HEK293 (cell line): Measurements from ENCODE around the gene MAPKAP1.

Source experiments
- ATF2 ChIP-seq: fragments of 450-650 bp; formaldehyde crosslinking; IDR thresholded peaks from 2 replicates; pipeline ENCODE4 v1.5.1; 2016; ENCODE audit warnings: missing biosample characterization, missing genetic modification characterization, low read depth
- GLIS1 ChIP-seq: fragments of 450-650 bp; formaldehyde crosslinking; IDR thresholded peaks from 2 replicates; pipeline ENCODE4 v1.5.1; 2016; ENCODE audit warnings: missing biosample characterization, missing genetic modification characterization
- HOXC10 ChIP-seq: sonication (generic); formaldehyde crosslinking; IDR thresholded peaks from 2 replicates; pipeline ENCODE4 v1.8.1; 2023; ENCODE audit warnings: mild to moderate bottlenecking, missing genetic modification reagents
- INSM2 ChIP-seq: fragments of 450-650 bp; formaldehyde crosslinking; IDR thresholded peaks from 2 replicates; pipeline ENCODE4 v1.5.1; 2016; ENCODE audit warnings: missing biosample characterization, missing genetic modification characterization
- KLF8 ChIP-seq: fragments of 450-650 bp; formaldehyde crosslinking; IDR thresholded peaks from 2 replicates; pipeline ENCODE4 v1.5.1; 2016; ENCODE audit warnings: missing biosample characterization, missing genetic modification characterization
- KLF9 ChIP-seq: fragments of 450-650 bp; formaldehyde crosslinking; IDR thresholded peaks from 2 replicates; pipeline ENCODE4 v1.5.1; 2016; ENCODE audit warnings: missing biosample characterization, missing genetic modification characterization, low read depth
- PRDM1 ChIP-seq: fragments of 450-650 bp; formaldehyde crosslinking; IDR thresholded peaks from 2 replicates; pipeline ENCODE4; 2016; ENCODE audit warnings: missing biosample characterization, missing genetic modification characterization
- SP7 ChIP-seq: fragments of 450-650 bp; formaldehyde crosslinking; IDR thresholded peaks from 2 replicates; pipeline ENCODE4 v1.5.1; 2016; ENCODE audit warnings: missing biosample characterization, missing genetic modification characterization
- TSHZ1 ChIP-seq: fragments of 450-650 bp; formaldehyde crosslinking; IDR thresholded peaks from 2 replicates; pipeline ENCODE4 v1.5.1; 2016; ENCODE audit warnings: missing biosample characterization, missing genetic modification characterization, borderline replicate concordance
- ZBTB17 ChIP-seq: fragments of 450-650 bp; formaldehyde crosslinking; IDR thresholded peaks from 2 replicates; pipeline ENCODE4 v1.5.1; 2016; ENCODE audit warnings: missing biosample characterization, missing genetic modification characterization
- ZBTB6 ChIP-seq: fragments of 450-650 bp; formaldehyde crosslinking; IDR thresholded peaks from 2 replicates; pipeline ENCODE4 v1.5.1; 2017; ENCODE audit warnings: missing biosample characterization, missing genetic modification characterization
- ZBTB7A ChIP-seq: fragments of 450-650 bp; formaldehyde crosslinking; IDR thresholded peaks from 2 replicates; pipeline ENCODE4 v1.5.1; 2016; ENCODE audit warnings: low read depth, missing biosample characterization, missing genetic modification characterization
- ZFP3 ChIP-seq: fragments of 450-650 bp; formaldehyde crosslinking; IDR thresholded peaks from 2 replicates; pipeline ENCODE4 v1.5.1; 2016; ENCODE audit warnings: low read depth, missing biosample characterization, missing genetic modification characterization
- ZFP69B ChIP-seq: fragments of 450-650 bp; formaldehyde crosslinking; IDR thresholded peaks from 2 replicates; pipeline ENCODE4 v1.5.1; 2016; ENCODE audit warnings: missing biosample characterization, missing genetic modification characterization
- ZNF112 ChIP-seq: fragments of 450-650 bp; formaldehyde crosslinking; IDR thresholded peaks from 2 replicates; pipeline ENCODE4 v1.5.0; 2017; ENCODE audit warnings: missing biosample characterization, missing genetic modification characterization
- ZNF211 ChIP-seq: fragments of 450-650 bp; formaldehyde crosslinking; IDR thresholded peaks from 2 replicates; pipeline ENCODE4 v1.5.1; 2016; ENCODE audit warnings: low read depth, missing biosample characterization, missing genetic modification characterization
- ZNF274 ChIP-seq, 2 experiments: fragments of 200-500 bp in 1 of 2; fragments of 450-650 bp in 1 of 2; sonication (Bioruptor generic) in 1 of 2; formaldehyde crosslinking in 1 of 2; IDR thresholded peaks; 2 replicates each; pipeline versions ENCODE4 v1.5.1 to v1.6.1; 2014 to 2016; ENCODE audit warnings: borderline replicate concordance in 1 of 2, inconsistent platforms in 1 of 2, low read length in 1 of 2, missing biosample characterization in 1 of 2, missing genetic modification characterization in 1 of 2
- ZNF324 ChIP-seq: fragments of 450-650 bp; formaldehyde crosslinking; IDR thresholded peaks from 2 replicates; pipeline ENCODE4 v1.5.1; 2016; ENCODE audit warnings: missing biosample characterization, missing genetic modification characterization
- ZNF473 ChIP-seq: fragments of 450-650 bp; formaldehyde crosslinking; IDR thresholded peaks from 2 replicates; pipeline ENCODE4 v1.5.1; 2017; ENCODE audit warnings: missing biosample characterization, missing genetic modification characterization
- ZNF521 ChIP-seq: fragments of 450-650 bp; formaldehyde crosslinking; IDR thresholded peaks from 2 replicates; pipeline ENCODE4 v1.5.1; 2017; ENCODE audit warnings: missing biosample characterization, mild to moderate bottlenecking, missing genetic modification characterization
- ZNF549 ChIP-seq: fragments of 450-650 bp; IDR thresholded peaks from 2 replicates; pipeline ENCODE4 v1.5.1; 2018; ENCODE audit warnings: missing biosample characterization, missing genetic modification characterization, mild to moderate bottlenecking, inconsistent platforms, moderate library complexity
- ZNF560 ChIP-seq: fragments of 450-650 bp; formaldehyde crosslinking; IDR thresholded peaks from 2 replicates; pipeline ENCODE4 v1.5.1; 2017; ENCODE audit warnings: missing biosample characterization, missing genetic modification characterization, borderline replicate concordance
- ZNF600 ChIP-seq: fragments of 450-650 bp; formaldehyde crosslinking; IDR thresholded peaks from 2 replicates; pipeline ENCODE4 v1.5.1; 2016; ENCODE audit warnings: missing biosample characterization, missing genetic modification characterization
- ZNF837 ChIP-seq: fragments of 450-650 bp; formaldehyde crosslinking; IDR thresholded peaks from 2 replicates; pipeline ENCODE4 v1.5.1; 2016; ENCODE audit warnings: missing biosample characterization, missing genetic modification characterization
- ZNF843 ChIP-seq: fragments of 450-650 bp; formaldehyde crosslinking; IDR thresholded peaks from 2 replicates; pipeline ENCODE4 v1.5.1; 2016; ENCODE audit warnings: missing biosample characterization, missing genetic modification characterization
- ZSCAN30 ChIP-seq: fragments of 450-650 bp; IDR thresholded peaks from 2 replicates; pipeline ENCODE4 v1.5.1; 2018; ENCODE audit warnings: missing biosample characterization, mild to moderate bottlenecking, missing genetic modification characterization, moderate library complexity
- ZSCAN4 ChIP-seq: fragments of 450-650 bp; formaldehyde crosslinking; IDR thresholded peaks from 2 replicates; pipeline ENCODE4 v1.5.1; 2017; ENCODE audit warnings: missing biosample characterization, missing genetic modification characterization
- TF ChIP-seq, protein P1 (sequence below): fragments of 450-650 bp; formaldehyde crosslinking; IDR thresholded peaks from 2 replicates; pipeline ENCODE4 v1.5.1; 2016; ENCODE audit warnings: missing biosample characterization, missing genetic modification characterization

The MAPKAP1 gene

GRCh38 chr9:125746017-125746773, 39.2 kb upstream of the MAPKAP1 start (continued):
- TF ChIP-seq TSHZ1 (tag by site-specific recombination): peak; percentile 8; the same call in 1 of the 2 replicates
- peak; percentile 96 for TF ChIP-seq KLF8 (tag by site-specific recombination)
- TF ChIP-seq ZNF560: no peak
- no peak for TF ChIP-seq ZNF473
- no peak for TF ChIP-seq ZNF112 (tag by site-specific recombination)
- no peak for TF ChIP-seq ZNF274 (IDR thresholded peaks at IDR 0.05; ENCODE audit: low read length)
- no peak for TF ChIP-seq ZNF274 (tag by site-specific recombination; IDR thresholded peaks at IDR 0.05; ENCODE audit: borderline replicate concordance)
- TF ChIP-seq ZBTB17: peak; percentile 95
- no peak for TF ChIP-seq ZNF521
- TF ChIP-seq ZNF837 (tag by site-specific recombination): 0 out of 2 replicates have a peak, but pooled peaks have one; percentile 24
- 0 out of 2 replicates have a peak, but pooled peaks have one; percentile 56 for TF ChIP-seq ZSCAN4 (tag by site-specific recombination)
- no peak for TF ChIP-seq PRDM1 (tag by site-specific recombination)
- no peak for TF ChIP-seq ZNF211 (tag by site-specific recombination)
- no peak for TF ChIP-seq ZFP3
- peak; percentile 87 for TF ChIP-seq ZBTB7A (tag by site-specific recombination)
- no peak for TF ChIP-seq ATF2 (tag by site-specific recombination)
- TF ChIP-seq ZSCAN30 (tag by site-specific recombination): peak; percentile 86
- peak; percentile 77; the same call in 1 of the 2 replicates for TF ChIP-seq ZNF324
- peak; percentile 66; the same call in 1 of the 2 replicates for TF ChIP-seq INSM2 (tag by site-specific recombination)
- TF ChIP-seq, protein P1, sequence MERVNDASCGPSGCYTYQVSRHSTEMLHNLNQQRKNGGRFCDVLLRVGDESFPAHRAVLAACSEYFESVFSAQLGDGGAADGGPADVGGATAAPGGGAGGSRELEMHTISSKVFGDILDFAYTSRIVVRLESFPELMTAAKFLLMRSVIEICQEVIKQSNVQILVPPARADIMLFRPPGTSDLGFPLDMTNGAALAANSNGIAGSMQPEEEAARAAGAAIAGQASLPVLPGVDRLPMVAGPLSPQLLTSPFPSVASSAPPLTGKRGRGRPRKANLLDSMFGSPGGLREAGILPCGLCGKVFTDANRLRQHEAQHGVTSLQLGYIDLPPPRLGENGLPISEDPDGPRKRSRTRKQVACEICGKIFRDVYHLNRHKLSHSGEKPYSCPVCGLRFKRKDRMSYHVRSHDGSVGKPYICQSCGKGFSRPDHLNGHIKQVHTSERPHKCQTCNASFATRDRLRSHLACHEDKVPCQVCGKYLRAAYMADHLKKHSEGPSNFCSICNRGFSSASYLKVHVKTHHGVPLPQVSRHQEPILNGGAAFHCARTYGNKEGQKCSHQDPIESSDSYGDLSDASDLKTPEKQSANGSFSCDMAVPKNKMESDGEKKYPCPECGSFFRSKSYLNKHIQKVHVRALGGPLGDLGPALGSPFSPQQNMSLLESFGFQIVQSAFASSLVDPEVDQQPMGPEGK: peak; percentile 98
- TF ChIP-seq ZNF843 (tag by site-specific recombination): peak; percentile 79
- peak; percentile 90 for TF ChIP-seq ZNF600 (tag by site-specific recombination)
- 0 out of 2 replicates have a peak, but pooled peaks have one; percentile 44 for TF ChIP-seq HOXC10 (CRISPR knock-in tag)
- TF ChIP-seq KLF9 (tag by site-specific recombination): peak; percentile 52; the same call in 1 of the 2 replicates
- peak; percentile 90 for TF ChIP-seq SP7 (tag by site-specific recombination)
- TF ChIP-seq ZFP69B (tag by site-specific recombination): peak; percentile 91
- peak; percentile 58; the same call in 1 of the 2 replicates for TF ChIP-seq ZBTB6 (tag by site-specific recombination)
- TF ChIP-seq ZNF549 (tag by site-specific recombination): no peak
- peak; percentile 81 for TF ChIP-seq GLIS1 (tag by site-specific recombination)
